GM19455 (cell line): Measurements from ENCODE around the gene HTT.

Experiments used
- ATAC-seq: cut with Tn5 transposase; IDR thresholded peaks from one replicate; pipeline ENCODE4 v1.9.1; 2021; ENCODE audit not compliant: unreplicated experiment

Gene HTT

DNA sequence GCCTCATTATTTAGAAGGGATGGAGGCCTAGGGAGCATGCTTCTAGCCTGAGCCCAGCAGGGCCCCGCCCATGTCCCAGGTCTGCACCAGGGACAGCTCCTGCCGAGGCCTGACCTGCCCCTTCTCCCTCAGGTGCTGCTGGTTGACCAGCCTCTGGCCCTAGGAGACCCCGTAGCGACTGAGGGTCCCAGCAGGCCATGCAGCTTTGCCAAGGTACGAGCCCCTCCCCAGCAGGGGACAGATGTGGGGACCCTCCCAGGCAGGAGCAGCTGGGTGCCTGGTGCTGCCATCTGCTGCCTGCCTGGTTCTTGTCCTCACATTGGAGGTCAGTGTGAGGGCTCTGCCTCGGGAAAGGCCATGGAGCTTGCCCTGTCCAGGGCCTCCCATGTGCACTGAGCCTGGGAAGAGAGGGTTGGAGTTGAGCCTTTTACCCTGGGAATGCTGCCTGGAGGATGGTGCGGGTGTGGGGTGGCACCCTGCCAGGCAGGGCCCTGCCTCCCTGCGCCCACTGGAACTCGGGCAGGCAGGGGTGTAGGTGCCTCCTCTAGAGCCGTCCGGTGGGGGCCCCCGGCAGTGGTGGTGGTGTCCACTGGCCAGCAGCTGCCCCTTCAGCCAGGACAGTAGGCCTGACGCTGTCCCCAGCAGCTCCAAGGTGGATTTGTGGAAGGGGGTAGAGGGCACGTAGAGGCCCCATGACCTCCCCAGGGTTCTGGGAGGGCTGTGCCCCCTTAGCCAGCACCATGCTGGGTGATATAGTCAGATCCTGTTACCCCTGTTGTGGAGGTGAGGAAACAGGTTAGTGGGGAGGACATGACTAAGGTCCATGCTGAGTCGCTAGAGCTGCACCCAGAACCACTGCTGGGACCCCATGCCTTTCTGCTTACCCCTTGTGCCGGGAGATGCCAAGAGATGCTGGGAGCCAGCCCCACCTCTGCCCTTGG lies 172.2 kb downstream of the HTT start:
- no peak for ATAC-seq

- no peak for ATAC-seq
Measured at GRCh38 chr4:3247399-3248177, 173.1 kb downstream of the HTT start.

DNA sequence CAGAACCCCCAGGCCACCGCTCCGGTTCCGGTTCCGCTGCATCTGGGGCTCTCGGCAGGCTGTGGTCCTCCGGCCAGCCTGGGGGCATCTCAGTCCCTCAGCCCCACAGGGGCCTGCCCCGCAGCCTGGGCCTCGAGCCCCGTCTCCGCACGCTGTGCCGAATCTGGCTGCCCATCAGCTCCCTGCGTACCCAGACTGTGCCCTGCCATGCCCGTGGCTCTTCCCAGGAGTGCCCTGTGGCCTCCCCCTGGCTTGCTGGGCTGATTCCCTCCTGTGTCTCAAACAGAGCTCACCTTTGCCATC lies 173.6 kb downstream of the HTT start:
- ATAC-seq = no peak

GRCh38 chr4:3248811-3249661 lies 174.6 kb downstream of the HTT start, which contains the start of gene MSANTD1:
MSANTD1 (plus strand) TSS chr4:3249159; CDS start chr4:3249223, 64 bp downstream.
- no peak for ATAC-seq

GRCh38 chr4:3249711-3250437 lies 175.4 kb downstream of the HTT start:
- no peak for ATAC-seq

DNA sequence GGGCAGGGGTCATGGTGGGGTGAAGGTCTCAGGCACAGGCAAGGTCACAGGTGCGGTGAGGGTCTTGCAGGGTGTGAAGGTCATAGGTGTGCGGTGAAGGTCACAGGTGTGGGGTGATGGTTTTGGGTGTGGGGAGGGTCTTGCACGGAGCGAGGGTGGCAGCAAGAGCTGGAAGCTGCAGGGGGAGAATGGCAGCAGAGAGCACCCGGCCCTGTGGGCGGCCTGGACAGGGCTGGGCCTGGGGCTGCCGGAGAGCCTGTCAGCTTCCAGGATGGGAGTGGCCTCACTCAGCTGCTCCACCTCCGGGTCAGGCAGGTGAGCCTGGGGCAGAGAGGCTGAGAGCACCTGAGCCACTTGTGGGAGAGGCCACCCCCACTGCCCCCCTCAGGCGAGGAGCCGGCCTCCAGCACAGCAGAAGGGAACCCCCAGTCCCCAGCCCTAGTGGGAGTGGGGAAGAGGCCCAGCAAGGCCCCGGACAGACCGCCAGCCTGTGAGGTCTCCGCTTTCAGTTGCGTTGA lies 176.0 kb downstream of the HTT start:
- ATAC-seq = no peak

DNA sequence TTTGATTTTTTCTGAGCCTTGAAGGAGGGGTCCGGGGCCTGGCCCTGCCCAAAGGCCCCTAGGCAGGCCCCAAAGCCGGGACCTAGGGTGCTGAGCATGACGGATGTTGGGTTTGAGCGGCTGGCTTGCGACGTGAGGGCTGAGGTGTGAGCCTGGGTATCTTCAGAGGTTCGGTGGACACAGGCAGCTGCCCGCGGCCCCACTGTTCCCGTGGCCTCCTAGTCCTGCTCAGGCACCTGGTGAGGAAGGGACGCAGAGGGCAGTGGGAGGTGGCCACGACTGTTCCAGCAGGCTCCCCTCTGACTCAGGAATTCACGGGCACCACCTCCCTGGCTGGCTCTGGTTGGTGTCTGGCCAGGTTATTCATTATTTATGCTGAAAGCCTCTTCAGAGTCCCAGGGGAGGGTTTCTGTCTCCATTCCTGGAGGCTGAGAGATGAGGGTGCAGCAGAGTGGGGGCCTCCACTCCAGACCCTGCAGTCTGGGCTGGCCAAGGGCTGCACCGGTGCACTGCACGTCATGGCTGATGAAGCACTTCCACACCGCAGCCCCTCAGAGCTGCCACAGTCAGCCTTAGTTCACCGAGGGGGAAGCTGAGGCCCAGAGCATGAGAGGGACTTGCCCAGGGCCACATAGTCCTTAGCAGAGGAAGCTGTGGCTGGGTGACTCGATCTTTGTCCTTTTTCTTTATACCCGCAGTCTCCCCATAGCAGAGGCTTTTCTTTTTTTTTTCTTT lies 176.6 kb downstream of the HTT start:
- no peak for ATAC-seq

GRCh38 chr4:3251691-3252479 lies 177.4 kb downstream of the HTT start:
- no peak for ATAC-seq

DNA sequence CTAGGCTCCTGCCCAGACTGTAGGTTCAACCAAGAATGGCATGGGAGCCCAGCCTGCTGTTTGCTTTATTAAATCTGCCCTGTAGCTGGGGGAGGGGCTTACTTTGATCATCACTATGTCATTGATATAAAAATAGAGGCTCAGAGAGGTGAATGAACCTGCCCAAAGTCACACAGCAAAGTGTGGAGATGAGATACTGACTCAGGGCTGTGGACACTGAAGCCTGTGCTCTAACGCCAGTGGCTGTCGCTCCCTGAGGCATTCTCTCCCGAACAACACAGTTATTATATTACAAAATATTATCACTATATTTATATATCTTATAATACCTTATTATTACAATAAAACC lies 178.0 kb downstream of the HTT start:
- no peak for ATAC-seq

GRCh38 chr4:3252831-3253641 lies 178.6 kb downstream of the HTT start:
- no peak for ATAC-seq

DNA sequence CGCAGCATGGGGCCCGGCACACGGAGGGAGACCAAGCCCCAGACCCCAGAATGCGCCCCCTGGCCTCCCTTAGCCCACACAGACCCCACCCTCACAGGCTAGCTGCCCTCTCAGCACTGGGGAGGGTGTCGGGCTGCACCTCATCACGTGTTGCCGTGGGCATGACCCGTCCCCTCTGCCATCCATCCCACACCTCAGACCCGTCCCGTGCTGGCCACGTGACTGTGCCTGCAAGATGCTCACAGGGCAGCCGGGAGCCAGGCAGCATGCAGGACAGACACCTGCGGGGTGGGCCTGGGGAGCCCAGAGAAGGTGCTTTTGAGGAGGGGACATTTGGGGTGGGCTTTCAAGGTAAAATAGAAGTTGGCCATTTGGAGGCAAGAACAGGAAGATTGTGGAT lies 179.3 kb downstream of the HTT start:
- ATAC-seq = no peak

DNA sequence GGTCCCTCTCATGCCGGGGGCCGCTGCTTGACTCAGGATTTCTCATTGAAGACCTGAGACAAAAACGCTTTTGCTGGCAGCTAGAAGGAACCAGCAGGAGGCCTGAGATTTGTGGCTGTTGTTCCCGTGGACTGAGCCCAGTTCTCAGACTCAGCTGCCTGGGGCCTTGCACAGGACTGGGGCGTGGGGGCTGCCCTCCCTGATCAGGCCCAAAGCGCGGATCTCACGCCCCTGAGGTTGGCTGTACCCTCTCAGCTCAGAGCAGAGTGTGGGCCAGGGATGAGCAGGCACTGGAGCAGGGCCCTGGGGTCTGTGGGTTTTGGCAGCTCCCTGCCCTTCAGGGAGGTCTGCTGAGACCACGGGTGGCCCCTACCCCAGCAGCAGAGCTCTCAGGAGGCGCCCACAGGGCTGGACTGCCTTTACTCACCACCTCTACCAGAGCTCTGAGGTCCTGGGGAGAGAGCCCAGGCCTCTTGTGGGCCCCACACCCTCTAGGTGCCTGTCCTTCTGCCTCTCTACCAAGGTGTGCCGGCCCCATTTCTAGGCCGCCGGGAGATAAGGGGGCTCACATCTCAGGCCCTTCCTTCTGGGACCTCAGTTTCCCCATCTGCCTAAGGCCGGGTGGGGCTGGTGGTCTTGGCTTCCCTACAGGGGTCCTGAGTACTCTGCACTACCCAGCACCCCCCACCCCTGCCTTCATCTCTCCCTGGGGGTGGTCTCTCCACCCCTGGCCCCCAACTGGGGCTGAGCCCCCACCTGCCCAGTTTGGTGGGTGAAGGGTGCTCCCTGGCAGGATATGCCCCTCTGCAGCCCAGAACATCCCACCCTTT lies 180.0 kb downstream of the HTT start:
- ATAC-seq = no peak

DNA sequence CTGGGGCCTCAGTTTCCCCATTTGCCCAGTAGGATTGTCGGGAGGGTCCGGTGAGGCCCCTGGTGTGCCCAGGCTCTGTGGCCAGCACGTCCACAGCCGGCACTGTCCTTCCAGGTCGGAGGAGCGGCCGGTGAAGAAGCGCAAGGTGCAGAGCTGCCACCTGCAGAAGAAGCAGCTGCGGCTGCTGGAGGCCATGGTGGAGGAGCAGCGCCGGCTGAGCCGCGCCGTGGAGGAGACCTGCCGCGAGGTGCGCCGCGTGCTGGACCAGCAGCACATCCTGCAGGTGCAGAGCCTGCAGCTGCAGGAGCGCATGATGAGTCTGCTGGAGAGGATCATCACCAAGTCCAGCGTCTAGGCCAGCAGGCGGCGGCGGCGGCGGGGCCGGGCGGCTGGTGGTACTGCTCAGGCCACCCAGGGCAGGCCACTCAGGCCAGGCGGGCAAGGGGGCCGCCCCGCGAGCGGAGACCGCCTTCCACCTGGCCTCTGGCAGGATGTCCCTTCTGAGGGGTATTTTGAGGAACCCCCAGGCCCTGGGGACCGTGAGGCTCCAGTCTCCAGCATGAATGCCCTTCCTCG lies 181.2 kb downstream of the HTT start:
- no peak for ATAC-seq

DNA sequence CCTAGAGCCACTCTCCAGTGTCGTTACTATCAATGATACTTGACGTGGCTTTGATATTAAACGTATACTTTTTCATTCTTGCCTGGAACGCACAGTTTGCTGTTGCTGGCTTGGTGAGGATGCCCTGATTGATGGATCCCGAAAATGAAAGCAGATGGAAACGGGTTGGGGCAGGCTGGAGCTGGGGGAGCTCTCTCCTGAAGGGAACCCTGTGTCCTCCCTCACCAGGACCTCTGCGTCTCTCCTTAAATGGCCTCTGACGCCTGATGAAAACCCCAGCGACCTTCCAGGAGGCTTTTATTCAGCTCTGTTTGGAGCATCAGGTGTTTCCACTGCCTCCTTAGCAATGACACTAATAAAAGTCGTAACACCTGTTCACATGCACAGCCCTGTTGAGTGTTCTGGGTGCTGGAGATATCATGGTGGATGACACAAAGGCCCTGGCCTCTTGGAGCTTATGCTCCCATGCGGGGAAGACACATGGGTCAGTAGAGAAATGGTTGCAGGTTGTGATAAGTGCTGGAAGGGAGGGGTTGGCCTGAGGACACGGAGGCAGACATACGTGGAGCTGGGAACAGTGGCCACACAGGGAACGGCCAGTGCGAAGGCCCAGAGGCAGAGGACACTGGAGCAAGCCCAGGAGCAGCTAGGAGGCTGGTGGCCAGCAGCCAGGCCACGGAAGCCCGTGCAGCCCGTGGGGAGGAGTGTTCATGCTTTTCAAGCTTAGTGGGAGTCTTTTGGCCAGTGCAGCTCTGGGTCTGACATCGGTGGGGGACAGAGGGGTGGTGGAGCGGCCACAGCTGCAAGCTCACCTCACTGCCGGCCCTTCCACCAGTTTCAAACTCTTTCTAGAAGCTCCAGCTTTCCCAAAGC lies 182.0 kb downstream of the HTT start:
- ATAC-seq = no peak

GRCh38 chr4:3257103-3257555 lies 182.6 kb downstream of the HTT start:
- ATAC-seq = no peak
